Peyer's patch (tissue), 4 donors: ENCODE results near the gene HPCAL1. TPM values are rescaled to one million over a fixed set of nuclear protein-coding genes. Genes with fewer than 3 reads are reported as not detected.
"Not testable (repeated sequence)": the region's sequence is repeated elsewhere in the genome, so short reads cannot be mapped to it uniquely, and the experiment has no call there.

ENCODE experiments used
- DNase-seq, 3 donors: peaks; one replicate each; pipeline ENCODE4 v3.0.0-alpha.2; 2017 to 2019
- H3K27ac ChIP-seq, 4 donors: fragments of 200-600 bp; sonication (generic); one replicate each; pipeline ENCODE4 v1.5.1; 2016 to 2019
- H3K27me3 ChIP-seq, 2 donors: fragments of 200-600 bp; sonication (generic); one replicate each; pipeline ENCODE4 v1.5.1; 2019
- H3K36me3 ChIP-seq, 3 donors: fragments of 200-600 bp; sonication (generic); one replicate each; pipeline ENCODE4 v1.5.1; 2016 to 2019
- H3K4me1 ChIP-seq, 4 donors: fragments of 200-600 bp; sonication (generic); one replicate each; pipeline ENCODE4 v1.5.1; 2016 to 2019
- H3K4me3 ChIP-seq, 4 donors: fragments of 200-600 bp; sonication (generic); 1 replicate in 3 of 4; 2 replicates in 1 of 4; pipeline ENCODE4 v1.5.1; 2016 to 2019; ENCODE audit warnings: mild to moderate bottlenecking in 1 of 4
- H3K9me3 ChIP-seq, 4 donors: fragments of 200-600 bp; sonication (generic); one replicate each; pipeline ENCODE4 v1.5.1; 2016 to 2019; ENCODE audit warnings: mild to moderate bottlenecking in 1 of 4
- CTCF ChIP-seq, 6 experiments: fragments of 450-650 bp in 4 of 6; fragments of 200-600 bp in 2 of 6; sonication (generic) in 1 of 6; IDR thresholded peaks; one replicate each; pipeline ENCODE4 v1.5.1; 2017 to 2019; ENCODE audit warnings: antibody characterized with exemption in 6 of 6, mild to moderate bottlenecking in 3 of 6, moderate library complexity in 1 of 6
- POLR2A ChIP-seq, 2 donors: fragments of 450-650 bp; IDR thresholded peaks; one replicate each; pipeline ENCODE4 v1.5.1; 2017; ENCODE audit warnings: antibody characterized with exemption in 2 of 2, mild to moderate bottlenecking in 2 of 2, moderate library complexity in 2 of 2
- total RNA-seq, 4 donors: library from RNA; depleted of rRNA; stranded (reverse); fragments of >200 nt; gene quantifications; one replicate each; pipeline ENCODE4 v1.1.0, GENCODE V29; 2016

The HPCAL1 gene
- total RNA-seq, 4 donors from 2014 or later, result 123 to 270 (median 156) TPM

DNA sequence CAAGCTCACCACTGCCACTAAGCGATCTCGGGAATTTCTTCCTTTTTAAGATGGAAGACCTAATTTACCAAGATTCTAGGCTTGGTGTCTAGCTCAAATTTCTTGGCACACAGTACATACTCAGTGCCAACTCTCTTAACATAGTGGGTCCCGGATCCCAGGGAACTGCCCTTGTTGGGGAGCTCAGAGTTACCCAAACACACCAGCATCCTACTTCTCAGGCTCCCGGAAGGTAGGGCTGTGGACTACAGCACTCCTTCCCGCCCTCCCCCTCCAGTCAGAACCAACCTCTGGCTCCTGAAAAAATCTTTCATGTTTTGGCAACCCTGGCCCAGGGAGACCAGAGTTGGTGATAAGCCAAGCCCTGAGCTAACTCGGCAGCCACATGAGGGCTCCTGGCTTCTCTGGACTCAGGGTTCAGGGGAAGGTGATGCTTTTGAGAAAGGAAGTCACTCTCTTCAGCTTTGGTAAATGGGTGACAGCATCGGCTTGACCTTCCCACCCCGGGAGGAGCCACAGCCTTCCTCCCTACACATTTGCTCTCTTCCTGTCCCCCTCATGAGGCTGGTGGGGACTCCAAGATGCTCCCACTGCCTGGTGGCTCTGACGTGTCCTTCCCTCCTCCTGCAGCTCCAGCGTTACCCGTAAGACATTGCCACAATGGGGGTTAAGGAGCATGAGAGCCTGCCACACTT is 136.6 kb downstream of the HPCAL1 start:
- Histone ChIP-seq H3K36me3 (peaks cover 0 to 50% (median 0%) of the 10 kb centered on the region in 3 donors), H3K27me3 (no peaks in the 10 kb centered on the region), H3K27ac (no peak overlapping the region), H3K9me3 (no peaks in the 10 kb centered on the region), H3K4me1 (peaks cover 0 to 5% (median 4%) of the 10 kb centered on the region in 4 donors), H3K4me3 (no peak overlapping the region)
- TF ChIP-seq CTCF (IDR thresholded peaks at IDR 0.05) (no peak), POLR2A (IDR thresholded peaks at IDR 0.05) (no peak)
- DNase-seq, result no peak

DNA sequence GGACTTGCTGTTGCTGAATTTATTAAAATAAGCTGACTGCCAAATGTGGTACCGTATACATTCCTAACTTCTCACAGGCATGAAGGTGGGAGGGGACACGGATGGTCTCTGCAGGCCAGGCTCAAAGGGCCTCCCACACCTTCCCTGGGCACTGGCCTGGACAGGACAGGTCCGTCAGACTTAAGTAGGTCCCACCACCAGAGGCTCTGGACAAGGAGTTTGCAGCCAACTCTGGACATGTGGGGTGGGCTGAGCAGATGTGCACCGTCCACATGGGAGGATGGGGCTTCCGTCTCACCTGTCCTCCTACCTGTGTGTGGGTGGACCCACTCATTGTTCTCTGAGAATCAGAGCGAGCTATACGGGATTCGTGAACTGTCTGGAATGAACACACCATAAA is 137.3 kb downstream of the HPCAL1 start:
- peaks cover 0 to 5% (median 2%) of the 10 kb centered on the region in 4 donors for H3K4me1 ChIP-seq
- H3K4me3 ChIP-seq, result no peak overlapping the region
- DNase-seq, result no peak
- H3K36me3 ChIP-seq, result peaks cover 0 to 55% (median 0%) of the 10 kb centered on the region in 3 donors
- no peak for TF ChIP-seq POLR2A (IDR thresholded peaks at IDR 0.05)
- TF ChIP-seq CTCF (IDR thresholded peaks at IDR 0.05), result no peak
- no peak overlapping the region for H3K27ac ChIP-seq
- no peaks in the 10 kb centered on the region for H3K9me3 ChIP-seq
- no peaks in the 10 kb centered on the region for H3K27me3 ChIP-seq

- Histone ChIP-seq H3K9me3 (no peaks in the 10 kb centered on the region), H3K4me3 (no peak overlapping the region), H3K27me3 (no peaks in the 10 kb centered on the region), H3K27ac (no peak overlapping the region), H3K36me3 (peaks cover 0 to 55% (median 0%) of the 10 kb centered on the region in 3 donors), H3K4me1 (peaks cover 0 to 9% (median 6%) of the 10 kb centered on the region in 4 donors)
- no peak for DNase-seq
- TF ChIP-seq CTCF (IDR thresholded peaks at IDR 0.05) (no peak), POLR2A (IDR thresholded peaks at IDR 0.05) (no peak)
Measured at GRCh38 chr2:10440736-10441135, 138.0 kb downstream of the HPCAL1 start.

DNA sequence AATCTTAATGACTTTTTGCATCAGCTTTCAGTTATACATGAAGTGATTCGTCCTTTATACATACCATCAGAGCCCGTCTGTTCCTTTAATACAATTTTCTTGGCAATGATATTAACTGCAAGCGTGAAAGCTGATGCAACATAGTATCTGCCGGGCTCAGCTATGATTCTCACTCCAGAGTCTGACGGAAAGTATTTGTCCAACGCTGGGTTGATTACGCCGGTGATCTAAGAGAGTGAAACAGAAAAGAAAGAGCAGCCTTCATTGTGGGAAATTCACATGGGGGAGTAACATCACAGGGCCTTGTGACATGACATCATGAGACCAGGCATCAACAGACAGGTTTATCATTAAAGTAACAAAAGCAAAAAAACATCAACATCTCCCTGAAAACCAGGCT is 139.2 kb downstream of the HPCAL1 start:
- Histone ChIP-seq H3K9me3 (no peaks in the 10 kb centered on the region), H3K36me3 (peaks cover 0 to 55% (median 0%) of the 10 kb centered on the region in 3 donors), H3K4me1 (peaks cover 0 to 19% (median 16%) of the 10 kb centered on the region in 4 donors), H3K27ac (no peak overlapping the region), H3K27me3 (no peaks in the 10 kb centered on the region), H3K4me3 (no peak overlapping the region)
- TF ChIP-seq CTCF (IDR thresholded peaks at IDR 0.05) (no peak), POLR2A (IDR thresholded peaks at IDR 0.05) (no peak)
- DNase-seq, result no peak

GRCh38 chr2:10442469-10443126 is 139.9 kb downstream of the HPCAL1 start:
- peaks cover 0 to 55% (median 0%) of the 10 kb centered on the region in 3 donors for H3K36me3 ChIP-seq
- H3K9me3 ChIP-seq, H3K27ac ChIP-seq, H3K4me3 ChIP-seq, DNase-seq, H3K27me3 ChIP-seq: not testable (repeated sequence)
- H3K4me1 ChIP-seq, result peaks cover 0 to 21% (median 18%) of the 10 kb centered on the region in 4 donors

DNA sequence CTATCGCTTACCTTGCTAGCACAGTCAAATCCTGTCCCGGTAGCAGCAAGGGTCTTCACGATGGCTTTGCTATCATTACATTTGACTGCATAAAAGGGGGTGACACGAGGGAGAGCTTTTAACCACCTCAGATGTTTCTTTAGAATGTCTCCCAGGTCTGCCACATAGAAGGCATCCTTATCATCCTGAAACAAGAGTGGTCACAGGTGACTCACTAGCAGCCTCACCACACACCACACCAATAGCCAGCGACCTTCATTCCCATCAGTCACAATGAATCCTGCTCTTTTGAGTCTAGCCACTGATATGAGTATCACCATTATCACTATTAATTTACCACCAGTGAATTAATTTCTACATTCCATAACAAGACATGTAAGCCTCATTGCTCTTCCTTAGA is 141.8 kb downstream of the HPCAL1 start:
- H3K27me3 ChIP-seq, result no peaks in the 10 kb centered on the region
- H3K4me3 ChIP-seq, result no peak overlapping the region
- H3K36me3 ChIP-seq, result peaks cover 0 to 54% (median 0%) of the 10 kb centered on the region in 3 donors
- H3K27ac ChIP-seq, result no peak overlapping the region
- TF ChIP-seq POLR2A (IDR thresholded peaks at IDR 0.05) (no peak), CTCF (IDR thresholded peaks at IDR 0.05) (no peak)
- peaks cover 0 to 26% (median 22%) of the 10 kb centered on the region in 4 donors for H3K4me1 ChIP-seq
- DNase-seq, result no peak
- no peaks in the 10 kb centered on the region for H3K9me3 ChIP-seq
